ENCODE measurements around the gene MPP3.

DNA sequence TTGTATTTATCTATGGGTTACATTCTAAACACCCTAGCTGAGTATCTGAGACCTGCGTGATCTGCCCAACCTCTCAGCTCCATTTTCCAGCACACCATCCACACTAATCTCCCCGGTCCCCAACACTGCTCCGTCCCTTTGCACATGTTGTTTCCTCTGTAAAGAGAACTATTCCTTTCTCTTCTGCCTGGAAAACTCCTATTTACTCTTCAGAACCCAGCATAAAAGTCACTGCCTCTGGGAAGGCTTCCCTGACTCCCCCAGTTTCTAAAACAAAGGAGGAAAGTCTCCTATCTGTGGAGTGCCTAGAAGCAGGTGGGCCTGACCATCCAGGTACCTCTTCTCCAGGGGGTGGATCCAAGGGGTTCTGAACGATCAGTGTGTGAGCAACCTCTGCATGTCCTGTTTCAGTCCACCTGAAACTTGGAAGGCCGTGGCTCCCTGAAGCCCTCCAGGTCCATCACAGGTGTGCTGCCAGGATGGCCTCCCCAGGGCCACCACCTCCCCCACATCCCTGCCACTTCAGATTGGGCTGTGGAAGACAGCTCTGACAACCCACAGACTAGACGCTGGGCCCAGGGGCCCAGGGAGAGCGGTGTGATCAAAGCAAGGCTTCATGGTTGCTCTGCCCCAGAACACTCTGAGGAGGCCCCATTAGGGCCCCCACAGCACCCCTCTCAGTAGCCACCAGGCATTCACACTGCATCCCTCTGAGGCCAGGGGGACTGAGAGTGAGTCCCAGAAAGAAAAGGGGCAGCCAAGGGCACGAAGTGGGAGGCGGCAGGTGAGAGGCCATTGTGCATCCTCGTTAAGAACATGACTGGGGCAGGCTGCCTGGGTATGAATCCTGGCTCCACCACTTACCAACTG, 20.3 kb downstream of the MPP3 start:
- TF ChIP-seq, protein P1, sequence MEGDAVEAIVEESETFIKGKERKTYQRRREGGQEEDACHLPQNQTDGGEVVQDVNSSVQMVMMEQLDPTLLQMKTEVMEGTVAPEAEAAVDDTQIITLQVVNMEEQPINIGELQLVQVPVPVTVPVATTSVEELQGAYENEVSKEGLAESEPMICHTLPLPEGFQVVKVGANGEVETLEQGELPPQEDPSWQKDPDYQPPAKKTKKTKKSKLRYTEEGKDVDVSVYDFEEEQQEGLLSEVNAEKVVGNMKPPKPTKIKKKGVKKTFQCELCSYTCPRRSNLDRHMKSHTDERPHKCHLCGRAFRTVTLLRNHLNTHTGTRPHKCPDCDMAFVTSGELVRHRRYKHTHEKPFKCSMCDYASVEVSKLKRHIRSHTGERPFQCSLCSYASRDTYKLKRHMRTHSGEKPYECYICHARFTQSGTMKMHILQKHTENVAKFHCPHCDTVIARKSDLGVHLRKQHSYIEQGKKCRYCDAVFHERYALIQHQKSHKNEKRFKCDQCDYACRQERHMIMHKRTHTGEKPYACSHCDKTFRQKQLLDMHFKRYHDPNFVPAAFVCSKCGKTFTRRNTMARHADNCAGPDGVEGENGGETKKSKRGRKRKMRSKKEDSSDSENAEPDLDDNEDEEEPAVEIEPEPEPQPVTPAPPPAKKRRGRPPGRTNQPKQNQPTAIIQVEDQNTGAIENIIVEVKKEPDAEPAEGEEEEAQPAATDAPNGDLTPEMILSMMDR (IDR thresholded peaks at IDR 0.05; ENCODE audit: low read depth, low read length) = no peak
- no peak for TF ChIP-seq EZH2phosphoT487 (IDR thresholded peaks at IDR 0.05; ENCODE audit: low read depth)
